Measurements from ENCODE around the gene LONRF3. TPM values are rescaled to one million over a fixed set of nuclear protein-coding genes. Genes with fewer than 3 reads are reported as not detected.
"Not testable (repeated sequence)": the region's sequence is repeated elsewhere in the genome, so short reads cannot be mapped to it uniquely, and the experiment has no call there.

The LONRF3 gene
- total RNA-seq, 3 donors from 2014 or later, result 13.6 to 16.0 (median 15.1) TPM

DNA sequence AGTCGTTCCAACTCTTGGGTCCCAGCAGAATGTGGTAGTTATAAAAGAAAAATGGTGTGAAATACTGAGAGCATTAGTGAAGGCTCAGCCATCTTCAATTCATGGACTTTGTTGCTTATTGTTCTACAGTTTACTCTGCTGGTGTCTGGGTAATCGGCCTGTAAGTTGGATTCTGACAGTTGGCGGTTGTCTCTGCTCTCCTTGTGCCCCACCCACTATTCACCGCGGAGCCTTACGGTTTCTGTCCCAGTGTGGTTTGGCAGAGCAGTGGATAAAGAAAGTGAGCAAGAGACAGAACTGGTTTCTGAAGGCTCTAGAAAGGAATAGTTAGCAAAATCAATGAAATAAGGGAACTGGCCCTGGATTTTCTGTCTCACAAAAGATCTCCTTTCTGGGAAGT, 9.1 kb downstream of the LONRF3 start:
- TF ChIP-seq POLR2AphosphoS5 (IDR thresholded peaks at IDR 0.05) (no peak), POLR2A (IDR thresholded peaks at IDR 0.05) (no peak)
- TF ChIP-seq, protein P1, sequence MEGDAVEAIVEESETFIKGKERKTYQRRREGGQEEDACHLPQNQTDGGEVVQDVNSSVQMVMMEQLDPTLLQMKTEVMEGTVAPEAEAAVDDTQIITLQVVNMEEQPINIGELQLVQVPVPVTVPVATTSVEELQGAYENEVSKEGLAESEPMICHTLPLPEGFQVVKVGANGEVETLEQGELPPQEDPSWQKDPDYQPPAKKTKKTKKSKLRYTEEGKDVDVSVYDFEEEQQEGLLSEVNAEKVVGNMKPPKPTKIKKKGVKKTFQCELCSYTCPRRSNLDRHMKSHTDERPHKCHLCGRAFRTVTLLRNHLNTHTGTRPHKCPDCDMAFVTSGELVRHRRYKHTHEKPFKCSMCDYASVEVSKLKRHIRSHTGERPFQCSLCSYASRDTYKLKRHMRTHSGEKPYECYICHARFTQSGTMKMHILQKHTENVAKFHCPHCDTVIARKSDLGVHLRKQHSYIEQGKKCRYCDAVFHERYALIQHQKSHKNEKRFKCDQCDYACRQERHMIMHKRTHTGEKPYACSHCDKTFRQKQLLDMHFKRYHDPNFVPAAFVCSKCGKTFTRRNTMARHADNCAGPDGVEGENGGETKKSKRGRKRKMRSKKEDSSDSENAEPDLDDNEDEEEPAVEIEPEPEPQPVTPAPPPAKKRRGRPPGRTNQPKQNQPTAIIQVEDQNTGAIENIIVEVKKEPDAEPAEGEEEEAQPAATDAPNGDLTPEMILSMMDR (IDR thresholded peaks at IDR 0.05), result no peak
- H3K4me1 ChIP-seq, result no peaks in the 10 kb centered on the region
- no peak overlapping the region for H3K4me3 ChIP-seq
- H3K36me3 ChIP-seq, result no peaks in the 10 kb centered on the region
- H3K27ac ChIP-seq, result no peak overlapping the region
- intact Hi-C loops (cut with DNase I; ENCODE audit: low total_unique reads), result no loop called here
- H3K9me3 ChIP-seq, result no peaks in the 10 kb centered on the region
- H3K27me3 ChIP-seq, result peaks cover 0 to 20% of the 10 kb centered on the region in 2 donors
- no peak for DNase-seq (ENCODE audit: low spot score in 2 of 2)

DNA sequence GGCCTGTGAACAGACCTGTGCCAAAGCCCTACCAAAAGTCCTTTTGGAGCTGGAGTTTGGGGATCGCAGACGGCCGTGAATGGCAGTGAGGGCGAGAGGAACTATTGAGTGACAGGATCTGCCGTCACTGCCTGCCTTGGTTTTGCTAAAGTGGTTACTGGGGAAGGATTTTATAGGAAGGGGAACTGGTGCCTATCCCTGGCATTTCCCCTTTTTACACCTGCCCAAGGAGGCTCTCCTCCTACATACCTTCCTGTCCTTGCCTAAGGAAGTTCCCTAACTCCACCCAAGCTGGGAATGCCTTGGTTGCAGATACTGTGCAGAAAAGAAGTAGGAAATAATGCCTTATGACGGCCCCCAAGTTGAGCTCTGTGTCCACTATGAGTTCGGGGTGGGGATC, 14.5 kb downstream of the LONRF3 start:
- H3K36me3 ChIP-seq, result no peaks in the 10 kb centered on the region
- no peak for DNase-seq (ENCODE audit: low spot score in 2 of 2)
- intact Hi-C loops (cut with DNase I; ENCODE audit: low total_unique reads), result no loop called here
- no peaks in the 10 kb centered on the region for H3K9me3 ChIP-seq
- H3K27ac ChIP-seq, result no peak overlapping the region
- TF ChIP-seq POLR2AphosphoS5 (IDR thresholded peaks at IDR 0.05), result no peak
- TF ChIP-seq, protein P1 (IDR thresholded peaks at IDR 0.05), result no peak
- TF ChIP-seq POLR2A (IDR thresholded peaks at IDR 0.05), result no peak
- no peaks in the 10 kb centered on the region for H3K4me1 ChIP-seq
- no peak overlapping the region for H3K4me3 ChIP-seq
- peaks cover 0 to 29% of the 10 kb centered on the region in 2 donors for H3K27me3 ChIP-seq

DNA sequence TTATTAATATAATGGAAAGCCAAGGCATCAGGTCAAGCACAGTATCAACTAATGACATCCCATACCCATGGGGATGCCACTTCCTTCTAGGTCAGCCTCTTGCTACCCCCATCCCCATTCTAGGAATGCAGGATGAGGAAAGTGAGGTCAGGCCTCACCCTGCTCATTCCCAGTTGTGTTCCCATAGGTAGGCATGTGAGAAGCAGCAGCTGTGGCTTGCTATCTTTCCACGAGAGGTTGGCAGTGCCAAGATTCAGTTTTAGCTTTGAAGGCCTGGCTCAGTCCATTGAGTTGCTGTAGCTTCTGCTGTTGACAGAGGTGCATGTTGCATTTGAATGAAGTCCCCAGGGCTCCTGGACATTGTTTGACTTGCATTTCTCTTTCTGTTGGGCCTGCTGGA, 15.5 kb downstream of the LONRF3 start:
- Histone ChIP-seq H3K27ac (no peak overlapping the region), H3K4me3 (no peak overlapping the region), H3K27me3 (peaks cover 0 to 29% of the 10 kb centered on the region in 2 donors), H3K36me3 (no peaks in the 10 kb centered on the region), H3K4me1 (no peaks in the 10 kb centered on the region), H3K9me3 (no peaks in the 10 kb centered on the region)
- DNase-seq (ENCODE audit: low spot score in 2 of 2), result no peak
- intact Hi-C loops (cut with DNase I; ENCODE audit: low total_unique reads), result no loop called here
- TF ChIP-seq, protein P1 (IDR thresholded peaks at IDR 0.05), result no peak
- no peak for TF ChIP-seq POLR2A (IDR thresholded peaks at IDR 0.05)
- no peak for TF ChIP-seq POLR2AphosphoS5 (IDR thresholded peaks at IDR 0.05)

DNA sequence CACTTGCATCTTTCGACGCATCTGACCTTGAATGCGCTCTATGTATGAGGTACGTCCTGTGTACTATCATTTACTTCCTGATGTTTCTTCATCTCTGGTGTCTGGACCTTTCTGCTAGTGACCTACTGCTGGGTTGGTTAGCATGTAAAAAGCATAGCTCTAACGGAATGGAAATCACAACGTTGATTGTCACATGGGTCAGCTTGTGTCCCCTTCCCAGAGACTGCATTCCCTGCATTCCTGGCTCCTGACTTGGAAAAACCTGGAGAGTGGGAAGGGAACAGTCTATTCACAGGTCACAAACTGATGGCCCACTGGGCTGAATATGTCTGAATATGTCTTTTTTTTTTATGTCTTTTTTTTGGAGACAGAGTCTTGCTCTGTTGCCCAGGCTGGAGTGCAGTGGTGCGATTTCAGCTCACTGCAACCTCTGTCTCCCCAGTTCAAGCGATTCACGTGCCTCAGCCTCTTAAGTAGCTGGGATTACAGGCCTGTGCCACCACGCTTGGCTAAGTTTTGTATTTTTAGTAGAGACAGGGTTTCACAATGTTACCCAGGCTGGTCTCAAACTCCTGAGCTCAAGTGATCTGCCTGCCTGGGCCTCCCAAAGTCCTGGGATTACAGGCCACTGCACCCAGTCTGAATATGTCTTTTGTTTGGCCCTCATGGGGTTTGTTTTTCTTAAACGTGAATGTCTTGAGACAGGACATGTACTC, 16.3 kb downstream of the LONRF3 start:
- no peak for DNase-seq (ENCODE audit: low spot score in 2 of 2)
- H3K27ac ChIP-seq, result no peak overlapping the region
- no peak for TF ChIP-seq POLR2AphosphoS5 (IDR thresholded peaks at IDR 0.05)
- no peak for TF ChIP-seq POLR2A (IDR thresholded peaks at IDR 0.05)
- TF ChIP-seq, protein P1 (IDR thresholded peaks at IDR 0.05), result no peak
- peaks cover 0 to 29% of the 10 kb centered on the region in 2 donors for H3K27me3 ChIP-seq
- no peak overlapping the region for H3K4me3 ChIP-seq
- intact Hi-C loops (cut with DNase I; ENCODE audit: low total_unique reads), result no loop called here
- no peaks in the 10 kb centered on the region for H3K36me3 ChIP-seq
- no peaks in the 10 kb centered on the region for H3K4me1 ChIP-seq
- no peaks in the 10 kb centered on the region for H3K9me3 ChIP-seq

DNA sequence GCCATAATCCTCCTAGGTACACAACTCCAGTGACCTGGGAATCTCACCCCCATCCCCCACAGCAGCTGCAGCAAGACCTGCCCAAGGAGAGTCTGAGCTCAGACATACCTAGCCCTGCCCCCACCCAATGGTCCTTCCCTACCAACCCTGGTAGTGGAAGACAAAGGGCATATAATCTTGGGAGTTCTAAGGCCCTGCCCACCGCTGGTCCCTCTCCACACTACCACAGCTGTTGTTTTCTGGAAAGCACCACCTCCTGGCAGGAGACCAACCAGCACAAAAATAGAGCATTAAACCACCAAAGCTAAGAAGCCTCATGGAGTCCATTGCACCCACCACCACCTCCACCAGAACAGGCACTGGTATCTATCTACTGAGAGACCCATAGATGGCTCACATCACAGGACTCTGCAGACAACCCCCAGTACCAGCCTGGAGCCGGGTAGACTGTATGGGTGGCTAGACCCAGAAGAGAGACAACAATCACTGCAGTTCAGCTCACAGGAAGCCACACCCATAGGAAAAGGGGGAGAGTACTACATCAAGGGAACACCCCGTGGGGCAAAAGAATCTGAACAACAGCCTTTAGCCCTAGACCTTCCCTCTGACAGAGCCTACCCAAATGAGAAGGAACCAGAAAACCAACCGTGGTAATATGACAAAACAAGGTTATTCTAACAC, 18.2 kb downstream of the LONRF3 start:
- H3K27ac ChIP-seq; H3K36me3 ChIP-seq; H3K4me3 ChIP-seq; H3K4me1 ChIP-seq; H3K9me3 ChIP-seq; intact Hi-C loops (cut with DNase I; ENCODE audit: low total_unique reads); DNase-seq (ENCODE audit: low spot score in 2 of 2): not testable (repeated sequence)
- peaks cover 0 to 25% of the 10 kb centered on the region in 2 donors for H3K27me3 ChIP-seq
